ENCODE data around the gene CSNK1D.

Gene CSNK1D

DNA sequence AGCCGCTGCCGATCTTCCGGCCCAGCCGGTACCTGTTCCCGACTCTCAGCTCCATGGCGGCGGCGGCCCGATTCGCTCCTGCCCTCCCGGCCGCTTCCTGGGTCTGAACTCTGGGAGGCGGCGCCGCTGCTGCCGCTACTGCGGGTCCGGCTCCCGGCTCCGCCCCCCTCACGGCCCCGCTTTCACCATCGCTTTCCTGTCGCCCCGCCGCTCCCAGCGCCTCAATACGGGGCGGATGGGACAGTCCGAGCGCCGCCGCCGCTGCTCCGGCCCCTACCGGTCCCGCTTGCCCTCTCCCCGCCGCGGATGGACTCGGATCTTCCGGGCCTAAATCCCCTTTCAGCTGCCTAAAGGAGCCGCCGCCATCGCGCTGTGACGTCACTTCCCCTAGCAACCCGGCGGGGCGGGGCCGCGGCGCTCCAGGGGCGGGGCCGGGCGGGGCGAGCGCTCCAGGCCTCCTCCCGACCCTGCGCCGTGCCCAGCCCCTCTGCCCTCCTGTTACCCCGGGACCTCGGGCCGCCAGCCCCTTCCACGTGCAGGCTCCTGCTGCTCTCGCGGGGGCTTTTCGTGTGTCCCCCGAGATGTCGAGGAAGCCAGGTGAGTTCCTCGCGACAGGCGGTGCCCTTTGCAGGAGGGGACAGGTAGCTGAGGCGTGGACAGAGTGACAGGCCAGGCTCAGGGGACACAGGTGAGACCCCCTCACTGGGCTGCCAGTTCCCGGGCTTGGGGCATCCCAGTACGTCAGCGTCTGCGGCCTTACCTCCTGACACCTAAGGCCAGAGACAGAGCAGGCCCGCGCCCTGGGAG is at the start of gene CSNK1D:
Gene CSNK1D, minus strand, starts transcription at position 374 of the 807 bp plus-strand sequence. Its CDS starts 319 bp downstream, at position 55.
- H3K4me2 ChIP-seq (ENCODE audit: low read length) = peak within 1 kb of the TSS; percentile 99
- H3K9ac ChIP-seq = peak within 1 kb of the TSS; percentile 98
- peak within 1 kb of the TSS; percentile 79 for H3K4me3 ChIP-seq (ENCODE audit: low read depth, low read length)
- H3K4me1 ChIP-seq = peaks cover 21% of the 10 kb centered on the region
- TF ChIP-seq, protein P1, sequence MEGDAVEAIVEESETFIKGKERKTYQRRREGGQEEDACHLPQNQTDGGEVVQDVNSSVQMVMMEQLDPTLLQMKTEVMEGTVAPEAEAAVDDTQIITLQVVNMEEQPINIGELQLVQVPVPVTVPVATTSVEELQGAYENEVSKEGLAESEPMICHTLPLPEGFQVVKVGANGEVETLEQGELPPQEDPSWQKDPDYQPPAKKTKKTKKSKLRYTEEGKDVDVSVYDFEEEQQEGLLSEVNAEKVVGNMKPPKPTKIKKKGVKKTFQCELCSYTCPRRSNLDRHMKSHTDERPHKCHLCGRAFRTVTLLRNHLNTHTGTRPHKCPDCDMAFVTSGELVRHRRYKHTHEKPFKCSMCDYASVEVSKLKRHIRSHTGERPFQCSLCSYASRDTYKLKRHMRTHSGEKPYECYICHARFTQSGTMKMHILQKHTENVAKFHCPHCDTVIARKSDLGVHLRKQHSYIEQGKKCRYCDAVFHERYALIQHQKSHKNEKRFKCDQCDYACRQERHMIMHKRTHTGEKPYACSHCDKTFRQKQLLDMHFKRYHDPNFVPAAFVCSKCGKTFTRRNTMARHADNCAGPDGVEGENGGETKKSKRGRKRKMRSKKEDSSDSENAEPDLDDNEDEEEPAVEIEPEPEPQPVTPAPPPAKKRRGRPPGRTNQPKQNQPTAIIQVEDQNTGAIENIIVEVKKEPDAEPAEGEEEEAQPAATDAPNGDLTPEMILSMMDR (IDR thresholded peaks at IDR 0.05) = no peak
- H3K36me3 ChIP-seq (ENCODE audit: control insufficient read depth, insufficient read depth, low read length) = no peaks in the 10 kb centered on the region
- peaks cover 43% of the 10 kb centered on the region for H3K79me2 ChIP-seq
- peak within 1 kb of the TSS; percentile 98 for H3K27ac ChIP-seq
- no peaks in the 10 kb centered on the region for H3K27me3 ChIP-seq (ENCODE audit: control insufficient read depth, insufficient read depth, low read length)
- peak within 1 kb of the TSS; percentile 100 for H2AFZ ChIP-seq
- no peaks in the 10 kb centered on the region for H3K9me3 ChIP-seq (ENCODE audit: control insufficient read depth, low read length)

DNA sequence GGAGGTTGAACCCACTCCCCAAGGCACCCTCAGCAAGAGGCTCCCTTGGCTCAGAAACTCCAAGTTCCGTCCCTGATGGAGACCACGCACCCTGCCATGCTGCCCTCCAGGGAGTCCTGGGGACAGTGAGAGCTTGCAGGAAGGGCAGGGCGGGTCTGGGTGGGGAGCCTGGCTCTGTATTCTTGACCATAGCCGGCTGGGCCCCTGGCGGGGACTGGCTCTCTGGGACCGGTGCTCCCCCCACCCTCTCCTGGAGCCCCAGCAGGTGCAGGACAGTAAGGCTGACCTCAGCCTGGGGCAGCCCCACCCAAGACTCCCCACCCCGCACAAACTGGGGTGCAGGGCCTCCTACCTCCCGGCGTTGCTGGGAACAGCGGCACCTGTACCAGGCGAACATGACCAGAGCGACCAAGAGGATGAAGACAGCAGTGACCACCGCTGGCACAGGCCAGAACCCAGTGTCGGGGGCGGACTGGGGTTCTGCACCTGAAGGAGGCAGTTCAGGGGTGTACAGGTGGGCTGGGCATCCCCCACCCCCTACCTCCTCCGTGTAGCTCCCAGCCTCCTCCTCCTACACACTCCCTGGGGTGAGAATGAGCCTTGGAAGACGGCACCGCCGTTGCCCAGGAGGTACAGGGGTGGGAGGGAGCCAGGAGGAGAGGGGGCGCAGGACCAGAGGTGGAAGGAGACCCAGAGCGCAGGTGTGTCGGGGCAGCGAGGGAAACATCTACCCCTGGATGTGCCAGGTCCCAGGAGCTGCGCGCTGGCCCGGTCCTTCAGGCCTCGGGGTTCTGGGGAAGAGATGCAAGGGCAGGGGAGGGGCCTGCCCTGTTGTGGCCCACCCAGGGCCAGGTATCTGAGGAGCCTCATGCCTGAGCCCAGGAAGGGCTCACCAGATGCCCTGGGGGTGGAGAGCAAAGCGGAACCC is 49.3 kb upstream of the CSNK1D start:
- no peaks in the 10 kb centered on the region for H3K9me3 ChIP-seq (ENCODE audit: control insufficient read depth, low read length)
- H3K4me3 ChIP-seq (ENCODE audit: low read depth, low read length) = no peak overlapping the region
- H3K79me2 ChIP-seq = no peaks in the 10 kb centered on the region
- no peak overlapping the region for H3K27ac ChIP-seq
- H3K36me3 ChIP-seq (ENCODE audit: control insufficient read depth, insufficient read depth, low read length) = no peaks in the 10 kb centered on the region
- H2AFZ ChIP-seq = no peak overlapping the region
- H3K4me1 ChIP-seq = peaks cover 2% of the 10 kb centered on the region
- TF ChIP-seq, protein P1 (IDR thresholded peaks at IDR 0.05) = no peak
- H3K9ac ChIP-seq = no peak overlapping the region
- H3K27me3 ChIP-seq (ENCODE audit: control insufficient read depth, insufficient read depth, low read length) = no peaks in the 10 kb centered on the region
- no peak overlapping the region for H3K4me2 ChIP-seq (ENCODE audit: low read length)

DNA sequence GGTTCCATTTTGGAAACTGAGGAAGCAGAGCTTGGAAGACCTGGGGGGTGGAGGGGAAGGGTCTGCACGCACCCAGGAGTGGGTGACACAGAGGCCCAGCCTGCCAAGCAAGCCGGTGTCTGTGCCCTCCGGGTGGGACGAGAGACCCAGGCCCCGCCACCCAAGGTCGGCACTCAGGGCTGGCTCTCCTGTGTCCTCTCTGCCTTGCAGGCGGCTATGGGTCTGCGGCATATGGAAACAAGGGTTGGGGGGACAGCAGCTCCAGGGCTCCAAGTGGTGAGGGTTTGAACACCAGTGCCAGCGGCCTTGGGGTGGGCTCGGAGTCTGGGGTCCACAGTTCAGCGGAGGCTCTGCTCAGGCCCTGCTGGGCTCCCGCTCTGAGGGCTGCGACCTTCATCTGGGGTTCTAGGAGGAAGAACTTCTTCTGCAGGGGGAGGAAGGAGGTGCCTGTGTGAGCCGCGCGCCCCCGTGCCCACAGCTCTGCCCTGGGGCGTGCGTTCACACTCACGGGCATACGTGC is 48.5 kb upstream of the CSNK1D start:
- no peaks in the 10 kb centered on the region for H3K27me3 ChIP-seq (ENCODE audit: control insufficient read depth, insufficient read depth, low read length)

DNA sequence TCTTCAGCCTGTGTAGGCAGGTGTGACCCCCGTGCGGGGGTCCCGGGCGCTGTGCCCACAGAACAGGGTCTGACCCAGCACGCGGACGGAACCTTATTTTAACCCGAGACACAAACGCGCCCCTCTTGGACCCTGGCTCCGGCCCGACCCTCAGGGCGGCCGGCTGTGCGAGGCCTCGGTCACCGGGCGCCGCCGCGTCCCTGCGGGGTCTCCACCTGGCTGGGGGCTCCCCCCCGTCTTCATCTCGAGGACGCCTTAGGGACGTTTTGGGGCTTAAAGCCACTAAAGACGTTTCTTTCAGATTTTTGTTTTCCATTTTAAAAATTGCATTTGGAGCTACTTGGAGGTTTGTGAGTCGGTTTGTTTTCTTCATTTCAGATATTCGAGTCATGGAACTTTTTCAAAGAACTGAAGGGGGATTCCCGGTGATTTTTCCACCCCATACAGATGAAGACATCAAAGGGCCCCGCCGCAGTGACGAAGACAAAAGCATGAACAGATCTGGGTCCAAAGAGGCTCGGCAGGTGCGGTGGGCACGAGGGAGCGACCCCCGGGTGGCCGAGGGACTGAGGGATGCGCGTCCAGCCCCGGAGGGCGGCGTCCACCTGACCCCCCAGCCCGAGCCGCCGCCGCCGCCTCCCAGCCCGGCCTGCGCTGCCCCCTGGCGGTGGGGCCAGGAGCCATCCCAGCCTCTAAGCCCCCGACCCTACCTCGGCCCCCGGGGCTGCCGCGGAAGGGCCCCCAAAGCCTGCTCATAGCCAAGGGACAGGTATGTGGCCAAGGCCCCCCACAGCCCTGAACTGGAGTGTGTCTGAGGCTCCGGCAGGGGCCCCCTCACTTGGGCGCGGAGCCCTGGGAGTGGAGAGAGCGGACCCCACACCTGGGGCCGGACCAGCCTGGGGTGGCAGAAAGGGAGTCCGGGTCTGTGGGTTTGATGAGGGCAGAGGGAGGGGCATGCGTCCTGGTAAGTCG is 47.7 kb upstream of the CSNK1D start:
- H3K27me3 ChIP-seq (ENCODE audit: control insufficient read depth, insufficient read depth, low read length) = no peaks in the 10 kb centered on the region
- H3K27ac ChIP-seq = no peak overlapping the region
- no peak overlapping the region for H3K4me3 ChIP-seq (ENCODE audit: low read depth, low read length)

More for the DNA sequence above, 48.5 kb upstream of the CSNK1D start:
- H3K9me3 ChIP-seq (ENCODE audit: control insufficient read depth, low read length) = no peaks in the 10 kb centered on the region
- no peak overlapping the region for H3K4me2 ChIP-seq (ENCODE audit: low read length)
- H3K79me2 ChIP-seq = no peaks in the 10 kb centered on the region
- H3K27ac ChIP-seq = no peak overlapping the region
- no peak overlapping the region for H2AFZ ChIP-seq
- H3K36me3 ChIP-seq (ENCODE audit: control insufficient read depth, insufficient read depth, low read length) = no peaks in the 10 kb centered on the region
- peaks cover 2% of the 10 kb centered on the region for H3K4me1 ChIP-seq
- H3K4me3 ChIP-seq (ENCODE audit: low read depth, low read length) = no peak overlapping the region
- no peak overlapping the region for H3K9ac ChIP-seq
- TF ChIP-seq, protein P1 (IDR thresholded peaks at IDR 0.05) = no peak

More for the DNA sequence above, 47.7 kb upstream of the CSNK1D start:
- no peak overlapping the region for H3K4me2 ChIP-seq (ENCODE audit: low read length)
- no peaks in the 10 kb centered on the region for H3K36me3 ChIP-seq (ENCODE audit: control insufficient read depth, insufficient read depth, low read length)
- TF ChIP-seq, protein P1 (IDR thresholded peaks at IDR 0.05) = peak; percentile 97
- peaks cover 2% of the 10 kb centered on the region for H3K4me1 ChIP-seq
- H3K79me2 ChIP-seq = no peaks in the 10 kb centered on the region
- no peak overlapping the region for H3K9ac ChIP-seq
- H3K9me3 ChIP-seq (ENCODE audit: control insufficient read depth, low read length) = no peaks in the 10 kb centered on the region
- H2AFZ ChIP-seq = no peak overlapping the region
